Gastroesophageal sphincter (tissue), 4 donors: ENCODE measurements around the gene ZNF503. TPM values are rescaled to one million over a fixed set of nuclear protein-coding genes. Genes with fewer than 3 reads are reported as not detected.

Source experiments
- ATAC-seq: fragments of 150-250 bp; one replicate; pipeline ENCODE4 v1.9.1; 2016; ENCODE audit warnings: mild to moderate bottlenecking, moderate library complexity
- H3K27ac ChIP-seq, 4 donors: fragments of 200-600 bp; sonication (generic) in 3 of 4; 1 replicate in 3 of 4; 2 replicates in 1 of 4; pipeline ENCODE4 v1.5.1; 2016 to 2019
- H3K27me3 ChIP-seq: fragments of 200-600 bp; sonication (generic); one replicate; pipeline ENCODE4 v1.5.1; 2019
- H3K36me3 ChIP-seq, 2 donors: fragments of 200-600 bp; sonication (generic); one replicate each; pipeline ENCODE4 v1.5.1; 2019; ENCODE audit warnings: control low read depth in 1 of 2
- H3K4me1 ChIP-seq, 3 donors: fragments of 200-600 bp; sonication (generic); 1 replicate in 2 of 3; 2 replicates in 1 of 3; pipeline ENCODE4 v1.5.1; 2016 to 2019; ENCODE audit warnings: control low read depth in 2 of 3
- H3K4me3 ChIP-seq, 2 donors: fragments of 200-600 bp; sonication (generic); one replicate each; pipeline ENCODE4 v1.5.1; 2019; ENCODE audit warnings: mild to moderate bottlenecking in 1 of 2, moderate library complexity in 1 of 2
- H3K9me3 ChIP-seq, 3 donors: fragments of 200-600 bp; sonication (generic); one replicate each; pipeline ENCODE4 v1.5.1; 2017 to 2019; ENCODE audit warnings: control low read depth in 2 of 3
- EP300 ChIP-seq: sonication (generic); formaldehyde crosslinking; IDR thresholded peaks from one replicate; pipeline ENCODE4 v1.6.1; 2017; ENCODE audit warnings: antibody characterized with exemption, mild to moderate bottlenecking
- POLR2A ChIP-seq, 2 donors: fragments of 450-650 bp; IDR thresholded peaks; one replicate each; pipeline ENCODE4 v1.6.1; 2017; ENCODE audit warnings: antibody characterized with exemption in 2 of 2, mild to moderate bottlenecking in 2 of 2, moderate library complexity in 1 of 2
- POLR2AphosphoS5 ChIP-seq: sonication (generic); formaldehyde crosslinking; IDR thresholded peaks from one replicate; pipeline ENCODE4 v1.6.1; 2017; ENCODE audit warnings: antibody characterized with exemption
- WGBS, 2 donors: methylation state at CpG; one replicate each; pipeline ENCODE4 v1.1.5; 2018; ENCODE audit warnings: low coverage in 1 of 2; 5-methylcytosine and 5-hydroxymethylcytosine counted together
- total RNA-seq, 4 donors: library from RNA; depleted of rRNA; stranded (reverse); fragments of >200 nt; gene quantifications; one replicate each; pipeline ENCODE4 v1.1.0, GENCODE V29; 2016
- TF ChIP-seq, protein P1 (sequence below), 4 experiments: fragments of 200-600 bp in 2 of 4; fragments of 450-650 bp in 2 of 4; sonication (generic) in 1 of 4; IDR thresholded peaks; one replicate each; pipeline ENCODE4 v1.5.1; 2017 to 2019; ENCODE audit warnings: antibody characterized with exemption in 4 of 4, mild to moderate bottlenecking in 2 of 4, moderate library complexity in 2 of 4

The ZNF503 gene
- total RNA-seq, 4 donors from 2014 or later: 27.3 to 83.7 (median 43.4) TPM

DNA sequence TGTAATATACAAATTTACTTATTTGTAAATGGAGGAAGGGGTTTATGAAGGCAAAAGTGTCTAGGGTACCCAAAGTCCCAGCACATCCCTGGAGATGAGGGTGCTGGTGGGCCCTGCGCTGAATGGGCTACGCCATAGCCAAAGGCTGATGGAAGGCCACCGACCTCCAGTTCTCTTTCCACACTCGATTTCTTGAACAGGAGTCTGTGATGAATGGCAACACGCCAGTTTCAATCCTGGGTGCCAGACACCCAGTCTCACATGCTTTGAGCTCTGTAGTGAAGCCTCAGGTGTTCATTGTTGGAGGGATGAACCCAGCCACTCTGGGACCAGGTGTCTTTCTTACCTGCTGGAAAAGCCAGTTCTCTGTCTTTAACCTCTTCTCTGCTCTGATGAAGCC is 30.6 kb upstream of the ZNF503 start:
- WGBS, 2 donors: 80 to 89% methylated on average over 1 to 5 of the region's 5 CpGs
- Histone ChIP-seq H3K4me3 (peak overlapping the region; percentile 79 to 83), H3K36me3 (no peaks in the 10 kb centered on the region), H3K9me3 (no peaks in the 10 kb centered on the region), H3K4me1 (peaks cover 0 to 57% (median 15%) of the 10 kb centered on the region in 3 donors), H3K27ac (peak overlapping the region in 1 of 4 donors; percentile 86), H3K27me3 (no peaks in the 10 kb centered on the region)
- no peak for ATAC-seq
- no peak for TF ChIP-seq POLR2A (IDR thresholded peaks at IDR 0.05)

DNA sequence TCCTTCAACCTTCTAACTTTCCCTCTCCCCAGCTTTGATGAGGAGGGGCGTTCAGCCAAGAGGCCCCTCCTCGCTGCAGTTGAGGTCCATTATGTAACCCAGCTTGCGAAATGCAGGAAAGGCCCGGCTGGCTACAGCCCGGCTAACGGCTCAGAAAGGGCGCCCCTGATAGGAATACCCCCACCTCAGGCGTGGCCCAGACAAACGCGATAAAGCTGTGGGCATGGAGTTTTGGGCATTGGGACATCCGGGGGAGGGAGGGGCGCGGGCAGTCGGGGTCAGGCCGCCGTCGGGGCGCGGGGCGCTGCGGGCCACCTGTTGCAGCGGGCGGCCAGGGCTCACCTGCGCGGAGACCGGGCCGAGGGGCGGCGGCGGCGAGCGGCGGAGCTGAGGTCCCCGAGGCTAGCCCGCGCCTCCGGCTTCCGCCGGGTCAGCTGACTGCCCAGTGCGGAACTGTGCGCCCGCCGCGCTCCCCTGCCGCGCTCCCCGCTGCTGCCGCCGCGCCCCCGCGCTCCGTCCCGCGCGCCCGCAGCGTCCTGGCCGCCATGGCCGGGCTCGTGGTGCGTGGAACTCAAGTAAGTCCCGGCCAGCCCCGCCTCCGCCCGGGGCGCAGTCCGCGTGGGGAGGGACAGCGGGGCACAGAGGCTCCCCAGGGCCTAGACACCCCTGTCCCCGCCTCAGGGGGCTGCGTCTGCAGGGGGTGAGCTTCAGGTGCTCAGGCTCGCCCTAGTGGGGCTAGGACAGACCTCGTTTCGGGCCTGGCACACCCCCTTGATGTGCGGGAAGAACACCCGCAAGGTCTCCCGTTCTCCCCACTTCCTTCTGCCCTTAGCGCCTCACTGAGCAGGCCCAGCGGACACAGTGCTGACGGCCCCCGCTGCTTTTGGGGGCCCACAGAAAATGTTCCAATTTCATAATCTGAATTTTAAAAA is 29.9 kb upstream of the ZNF503 start, which contains the start of gene LRMDA:
Gene LRMDA (plus strand): TSS at position 445 of the 932 bp plus-strand sequence.
- Histone ChIP-seq H3K27ac (peak within 1 kb of the TSS in 3 of 4 donors; percentile 86), H3K27me3 (no peaks in the 10 kb centered on the region), H3K36me3 (no peaks in the 10 kb centered on the region), H3K4me1 (peaks cover 0 to 60% (median 15%) of the 10 kb centered on the region in 3 donors), H3K4me3 (peak within 1 kb of the TSS; percentile 79 to 83), H3K9me3 (no peaks in the 10 kb centered on the region)
- peak; percentile 78 for ATAC-seq
- 28 to 46% methylated on average over 4 to 7 of the region's 82 CpGs for WGBS, 2 donors
- TF ChIP-seq, protein P1, sequence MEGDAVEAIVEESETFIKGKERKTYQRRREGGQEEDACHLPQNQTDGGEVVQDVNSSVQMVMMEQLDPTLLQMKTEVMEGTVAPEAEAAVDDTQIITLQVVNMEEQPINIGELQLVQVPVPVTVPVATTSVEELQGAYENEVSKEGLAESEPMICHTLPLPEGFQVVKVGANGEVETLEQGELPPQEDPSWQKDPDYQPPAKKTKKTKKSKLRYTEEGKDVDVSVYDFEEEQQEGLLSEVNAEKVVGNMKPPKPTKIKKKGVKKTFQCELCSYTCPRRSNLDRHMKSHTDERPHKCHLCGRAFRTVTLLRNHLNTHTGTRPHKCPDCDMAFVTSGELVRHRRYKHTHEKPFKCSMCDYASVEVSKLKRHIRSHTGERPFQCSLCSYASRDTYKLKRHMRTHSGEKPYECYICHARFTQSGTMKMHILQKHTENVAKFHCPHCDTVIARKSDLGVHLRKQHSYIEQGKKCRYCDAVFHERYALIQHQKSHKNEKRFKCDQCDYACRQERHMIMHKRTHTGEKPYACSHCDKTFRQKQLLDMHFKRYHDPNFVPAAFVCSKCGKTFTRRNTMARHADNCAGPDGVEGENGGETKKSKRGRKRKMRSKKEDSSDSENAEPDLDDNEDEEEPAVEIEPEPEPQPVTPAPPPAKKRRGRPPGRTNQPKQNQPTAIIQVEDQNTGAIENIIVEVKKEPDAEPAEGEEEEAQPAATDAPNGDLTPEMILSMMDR (IDR thresholded peaks at IDR 0.05): peak in 2 of 4 experiments; percentile 4 to 5
- TF ChIP-seq POLR2AphosphoS5 (peak; percentile 9), POLR2A (IDR thresholded peaks at IDR 0.05) (peak; percentile 8 to 25), EP300 (no peak)

- H3K36me3 ChIP-seq: no peaks in the 10 kb centered on the region
- H3K4me1 ChIP-seq: peaks cover 0 to 60% (median 15%) of the 10 kb centered on the region in 3 donors
- WGBS, 2 donors: 47% methylated on average over 3 of the region's 9 CpGs; no CpG with 5 or more reads in 1 of the 2 donors
- no peak for TF ChIP-seq EP300
- TF ChIP-seq POLR2A (IDR thresholded peaks at IDR 0.05): no peak
- TF ChIP-seq POLR2AphosphoS5: no peak
- TF ChIP-seq, protein P1 (IDR thresholded peaks at IDR 0.05): no peak
- H3K9me3 ChIP-seq: no peaks in the 10 kb centered on the region
- no peaks in the 10 kb centered on the region for H3K27me3 ChIP-seq
- ATAC-seq: peak; percentile 33
- no peak overlapping the region for H3K4me3 ChIP-seq
- H3K27ac ChIP-seq: peak overlapping the region in 3 of 4 donors; percentile 86
Observed at GRCh38 chr10:75430000-75430763, 28.6 kb upstream of the ZNF503 start.

- no peak overlapping the region for H3K4me3 ChIP-seq
- 71 to 85% methylated on average over 4 to 5 of the region's 5 CpGs for WGBS, 2 donors
- H3K9me3 ChIP-seq: no peaks in the 10 kb centered on the region
- no peak for ATAC-seq
- H3K27me3 ChIP-seq: no peaks in the 10 kb centered on the region
- no peaks in the 10 kb centered on the region for H3K36me3 ChIP-seq
- H3K4me1 ChIP-seq: peaks cover 0 to 60% (median 15%) of the 10 kb centered on the region in 3 donors
- peak overlapping the region in 3 of 4 donors; percentile 6 to 86 (median 86) for H3K27ac ChIP-seq
- TF ChIP-seq POLR2AphosphoS5 (no peak), POLR2A (IDR thresholded peaks at IDR 0.05) (no peak), EP300 (no peak)
- TF ChIP-seq, protein P1 (IDR thresholded peaks at IDR 0.05): no peak
Observed at GRCh38 chr10:75429159-75429827, 27.7 kb upstream of the ZNF503 start.
